Measurements from ENCODE around the gene PCNT. TPM values are rescaled to one million over a fixed set of nuclear protein-coding genes. Genes with fewer than 3 reads are reported as not detected.

The PCNT gene
- total and polyA plus RNA-seq, 2 of the 8 experiments (the other 6 are each of a cell fraction or from before 2014, with no cell fraction given), result 9.9 to 45.1 TPM

GRCh38 chr21:46356494-46357334 lies 32.8 kb downstream of the PCNT start (continued):
- TF ChIP-seq CHD2 (IDR thresholded peaks at IDR 0.05; ENCODE audit: low read length), result no peak
- no peak for TF ChIP-seq CTBP2 (IDR thresholded peaks at IDR 0.05; ENCODE audit: borderline replicate concordance, insufficient read depth, insufficient read length, low read length)
- TF ChIP-seq CEBPB (IDR thresholded peaks at IDR 0.05; ENCODE audit: low read depth, low read length), result no peak
- TF ChIP-seq ASH2L (IDR thresholded peaks at IDR 0.05; ENCODE audit: low read length), result no peak
- no peak for TF ChIP-seq TAF1 (IDR thresholded peaks at IDR 0.05; ENCODE audit: low read depth, low read length)
